GM13977 (cell line): Measurements from ENCODE around the gene NTM.

ENCODE experiments used
- DNase-seq: peaks from one replicate; pipeline ENCODE4 v3.0.0; 2012; ENCODE audit warnings: low spot score
- in situ Hi-C: fragments of 300-500 bp; cut with MboI; formaldehyde crosslinking; loops from one replicate; pipeline ENCODE4 v1.12.0; 2022; ENCODE audit warnings: low sequenced_read_pairs, low pct_unique_long_range_greater_than_20kb, mixed read lengths, inconsistent platforms; ENCODE audit not compliant: unreplicated experiment
- TF ChIP-seq, protein P1 (sequence below): IDR thresholded peaks from 2 replicates; pipeline ENCODE4 v1.5.1; 2012; ENCODE audit warnings: mild to moderate bottlenecking, control low read depth; ENCODE audit not compliant: insufficient read depth; ENCODE audit errors: extremely low read depth, missing control alignments

NTM gene

DNA sequence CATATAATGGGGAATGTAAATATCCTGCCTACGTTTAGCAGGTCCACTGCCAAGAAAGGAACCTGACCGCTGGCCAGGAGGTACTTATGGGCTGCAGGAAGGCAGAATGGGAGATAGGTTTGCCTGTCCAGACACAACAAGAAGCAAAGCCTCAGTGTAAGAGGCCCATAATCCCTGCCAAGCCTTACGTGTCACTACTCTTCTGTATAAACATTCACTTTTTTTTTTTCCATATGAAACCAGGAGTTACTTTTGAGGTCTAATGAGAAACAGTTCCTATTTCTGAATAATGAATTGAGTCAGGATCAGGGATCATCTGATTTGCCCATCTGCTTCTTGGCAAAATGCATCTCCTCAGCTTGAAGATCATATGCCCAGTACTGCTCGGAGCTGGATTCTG lies 230.2 kb downstream of the NTM start:
- TF ChIP-seq, protein P1, sequence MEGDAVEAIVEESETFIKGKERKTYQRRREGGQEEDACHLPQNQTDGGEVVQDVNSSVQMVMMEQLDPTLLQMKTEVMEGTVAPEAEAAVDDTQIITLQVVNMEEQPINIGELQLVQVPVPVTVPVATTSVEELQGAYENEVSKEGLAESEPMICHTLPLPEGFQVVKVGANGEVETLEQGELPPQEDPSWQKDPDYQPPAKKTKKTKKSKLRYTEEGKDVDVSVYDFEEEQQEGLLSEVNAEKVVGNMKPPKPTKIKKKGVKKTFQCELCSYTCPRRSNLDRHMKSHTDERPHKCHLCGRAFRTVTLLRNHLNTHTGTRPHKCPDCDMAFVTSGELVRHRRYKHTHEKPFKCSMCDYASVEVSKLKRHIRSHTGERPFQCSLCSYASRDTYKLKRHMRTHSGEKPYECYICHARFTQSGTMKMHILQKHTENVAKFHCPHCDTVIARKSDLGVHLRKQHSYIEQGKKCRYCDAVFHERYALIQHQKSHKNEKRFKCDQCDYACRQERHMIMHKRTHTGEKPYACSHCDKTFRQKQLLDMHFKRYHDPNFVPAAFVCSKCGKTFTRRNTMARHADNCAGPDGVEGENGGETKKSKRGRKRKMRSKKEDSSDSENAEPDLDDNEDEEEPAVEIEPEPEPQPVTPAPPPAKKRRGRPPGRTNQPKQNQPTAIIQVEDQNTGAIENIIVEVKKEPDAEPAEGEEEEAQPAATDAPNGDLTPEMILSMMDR, result no peak
- DNase-seq, result no peak
- in situ Hi-C loops, result no loop called here

DNA sequence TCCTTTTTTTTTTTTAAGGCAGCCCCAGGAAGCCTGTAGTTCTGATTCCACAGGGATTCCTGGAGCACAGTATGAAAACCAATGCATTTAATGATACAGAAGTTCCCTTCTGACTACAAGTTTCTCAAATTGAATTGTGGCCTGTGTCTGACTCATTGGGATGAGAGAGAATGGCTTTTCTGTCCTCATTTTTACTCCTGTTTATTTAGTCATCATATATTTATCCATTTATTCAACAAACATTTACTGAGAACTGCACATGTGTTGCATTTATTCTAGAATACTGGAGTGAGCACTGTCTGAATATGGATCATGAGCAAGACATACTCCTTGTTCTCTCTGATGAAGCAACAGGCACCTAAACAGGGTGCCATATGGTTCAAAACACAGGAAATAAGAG lies 231.2 kb downstream of the NTM start:
- DNase-seq, result no peak
- in situ Hi-C loops, result no loop called here
- TF ChIP-seq, protein P1, result no peak

DNA sequence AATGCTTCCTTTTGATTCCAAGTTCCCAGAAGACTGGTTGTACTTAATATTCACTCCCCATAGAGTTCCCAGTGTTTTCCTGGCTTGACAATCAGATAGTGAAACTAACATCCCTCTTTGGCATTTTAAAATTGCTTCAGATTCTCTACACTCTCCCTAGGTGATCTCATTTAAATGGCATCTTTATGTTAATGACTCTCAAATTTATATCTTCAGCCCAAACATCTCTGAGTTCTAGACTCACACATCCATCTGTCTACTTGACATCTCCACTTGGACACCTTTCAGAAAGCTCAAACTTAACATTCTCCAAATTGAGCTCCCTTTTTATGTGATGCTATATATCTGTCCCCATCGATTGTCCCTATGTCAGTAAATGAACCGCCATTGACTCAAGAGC lies 232.0 kb downstream of the NTM start:
- DNase-seq, result no peak
- in situ Hi-C loops, result no loop called here
- TF ChIP-seq, protein P1, result no peak

DNA sequence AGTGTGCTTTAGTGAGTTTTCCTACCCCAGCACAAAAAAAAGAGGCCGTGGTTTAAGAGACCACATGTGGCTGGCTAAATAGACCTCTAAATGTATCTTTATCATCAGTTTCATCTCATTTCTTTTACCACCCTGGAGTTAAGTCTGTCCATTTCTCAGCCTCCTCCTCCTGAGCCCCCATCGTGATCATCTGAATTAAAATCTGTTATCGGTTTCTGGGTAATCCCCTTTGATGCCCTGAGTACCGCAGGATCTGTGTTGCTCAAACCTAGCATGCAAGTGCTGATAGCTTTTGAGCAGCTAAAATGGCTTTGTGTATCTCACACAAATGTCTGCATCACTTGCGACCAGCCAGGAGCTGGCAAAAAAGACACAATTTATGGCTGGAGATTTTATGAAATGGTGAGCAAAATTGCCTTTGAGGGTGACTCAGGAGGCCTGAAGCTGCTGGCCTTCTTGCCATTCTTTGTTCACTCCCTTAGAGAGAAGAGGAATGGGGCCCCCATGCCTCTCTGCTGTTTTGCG lies 236.5 kb downstream of the NTM start:
- in situ Hi-C loops, result no loop called here
- TF ChIP-seq, protein P1, result no peak
- DNase-seq, result no peak

DNA sequence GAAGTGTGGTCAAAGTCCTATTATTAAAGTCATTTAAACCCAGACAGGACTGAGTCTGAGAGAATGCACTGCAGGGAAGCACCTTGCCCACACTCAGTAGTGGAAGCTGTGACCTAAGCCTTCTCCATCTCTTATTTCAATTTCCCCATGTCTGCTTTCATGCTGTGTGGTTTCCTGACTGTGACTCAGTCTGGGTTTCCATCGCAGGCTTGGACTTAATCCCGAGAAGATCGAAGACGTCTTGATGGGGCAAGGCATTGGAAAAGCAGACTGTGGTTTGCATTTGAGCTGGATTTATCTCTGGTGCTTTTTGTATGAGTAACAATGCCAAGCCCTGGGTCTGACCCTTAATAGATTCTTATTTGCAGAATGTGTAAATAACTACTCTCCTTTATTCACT lies 238.9 kb downstream of the NTM start:
- DNase-seq, result no peak
- in situ Hi-C loops, result no loop called here
- TF ChIP-seq, protein P1, result no peak

DNA sequence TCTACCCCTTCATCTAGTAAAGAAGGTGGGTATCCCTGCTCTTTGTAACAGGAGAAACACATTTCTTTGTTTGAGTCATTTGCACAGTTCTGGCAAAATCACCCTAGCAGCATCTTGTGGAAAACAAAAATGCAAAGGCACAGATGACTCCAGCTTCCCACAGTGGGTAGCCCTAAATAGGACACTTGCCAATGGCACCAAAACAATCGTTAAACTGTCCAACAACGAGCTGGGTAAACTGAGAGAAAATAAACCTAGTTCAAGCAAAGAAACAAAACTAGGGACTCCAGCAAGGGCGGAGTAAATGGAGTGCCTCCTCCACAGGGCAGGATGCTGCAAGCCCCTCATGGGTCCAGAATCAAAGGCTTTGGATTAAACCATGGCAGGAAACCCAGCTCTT lies 239.5 kb downstream of the NTM start:
- TF ChIP-seq, protein P1, result no peak
- DNase-seq, result no peak
- in situ Hi-C loops, result no loop called here

DNA sequence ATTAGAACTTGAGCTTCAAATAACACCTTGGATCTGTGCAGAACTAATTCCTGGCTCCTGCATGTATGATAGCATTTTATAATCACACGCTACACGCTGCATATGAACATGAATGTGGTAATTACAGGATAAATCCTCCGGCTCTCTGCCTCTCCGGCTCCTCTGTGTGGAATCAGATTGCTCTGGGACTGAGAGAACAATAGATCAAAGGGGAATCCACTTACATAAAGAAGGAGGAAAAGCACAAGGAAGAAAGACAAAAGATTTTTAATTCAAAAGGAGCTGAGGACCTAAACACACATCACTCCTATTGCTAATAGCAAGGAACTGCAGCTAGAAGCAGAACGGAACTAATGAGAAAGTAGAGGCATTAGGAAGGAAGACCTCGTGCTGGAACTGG lies 240.9 kb downstream of the NTM start:
- in situ Hi-C loops, result no loop called here
- TF ChIP-seq, protein P1, result no peak
- DNase-seq, result no peak
